WTC11 (cell line): Measurements from ENCODE around the gene DHTKD1. TPM values are rescaled to one million over a fixed set of nuclear protein-coding genes. Genes with fewer than 3 reads are reported as not detected.

Source experiments
- ATAC-seq: fragments of 200-7000 bp; cut with Tn5 transposase; 2 replicates; pipeline ENCODE4 v1.10.0; 2021; ENCODE audit warnings: mild to moderate bottlenecking, moderate library complexity
- CTCF ChIA-PET: fragments of 300-600 bp; sonication (Branson Sonifier 250); formaldehyde crosslinking; loops from one replicate; lab custom pipeline; 2021; ENCODE audit warnings: antibody characterized with exemption; lab: Charles Lee
- POLR2A ChIA-PET: fragments of 350-600 bp; sonication (Branson Sonifier 250); formaldehyde crosslinking; loops from one replicate; lab custom pipeline; 2021; ENCODE audit warnings: antibody characterized with exemption; lab: Charles Lee
- DNase-seq: peaks from one replicate; pipeline ENCODE4 v3.0.0; 2021; ENCODE audit warnings: low spot score
- H3K27ac Mint-ChIP-seq: 2 replicates; pipeline ENCODE4 v1.8.0; 2021; ENCODE audit warnings: mixed read lengths
- H3K27me3 Mint-ChIP-seq: 2 replicates; pipeline ENCODE4 v1.8.0; 2021; ENCODE audit warnings: low read depth, mild to moderate bottlenecking, moderate library complexity, mixed read lengths
- H3K36me3 Mint-ChIP-seq: 2 replicates; pipeline ENCODE4 v1.8.0; 2021; ENCODE audit warnings: mixed read lengths
- H3K4me1 Mint-ChIP-seq: 2 replicates; pipeline ENCODE4 v1.8.0; 2022; ENCODE audit warnings: mixed read lengths
- H3K4me3 Mint-ChIP-seq: 2 replicates; pipeline ENCODE4 v1.8.0; 2021; ENCODE audit warnings: mild to moderate bottlenecking, moderate library complexity, mixed read lengths
- H3K9me3 Mint-ChIP-seq: 2 replicates; pipeline ENCODE4 v1.8.0; 2021; ENCODE audit warnings: mixed read lengths
- CBFB ChIP-seq: sonication (generic); formaldehyde crosslinking; IDR thresholded peaks from 2 replicates; pipeline ENCODE4 v1.8.1; 2022; ENCODE audit warnings: mild to moderate bottlenecking, low read depth, missing genetic modification reagents
- E2F1 ChIP-seq: sonication (generic); formaldehyde crosslinking; IDR thresholded peaks from 2 replicates; pipeline ENCODE4 v1.8.0; 2022; ENCODE audit warnings: mild to moderate bottlenecking, missing genetic modification reagents
- EMX1 ChIP-seq: fragments of 250-450 bp; sonication (Bioruptor Pico); IDR thresholded peaks from 2 replicates; pipeline ENCODE4 v1.8.0; 2021; ENCODE audit warnings: mild to moderate bottlenecking
- FOXJ3 ChIP-seq: sonication (generic); formaldehyde crosslinking; IDR thresholded peaks from 2 replicates; pipeline ENCODE4 v1.9.0; 2021; ENCODE audit warnings: missing genetic modification reagents, mild to moderate bottlenecking, borderline replicate concordance
- HMGXB4 ChIP-seq: sonication (generic); formaldehyde crosslinking; IDR thresholded peaks from 2 replicates; pipeline ENCODE4 v1.8.1; 2023; ENCODE audit warnings: mild to moderate bottlenecking, moderate library complexity, missing genetic modification reagents
- IRF1 ChIP-seq: sonication (generic); formaldehyde crosslinking; IDR thresholded peaks from 2 replicates; pipeline ENCODE4 v1.8.0; 2023; ENCODE audit warnings: missing genetic modification reagents
- IRF2 ChIP-seq: sonication (generic); formaldehyde crosslinking; IDR thresholded peaks from 2 replicates; pipeline ENCODE4 v1.8.0; 2022; ENCODE audit warnings: low read depth, missing genetic modification reagents, borderline replicate concordance
- MXD4 ChIP-seq: fragments of 250-450 bp; sonication (Bioruptor Pico); IDR thresholded peaks from 2 replicates; pipeline ENCODE4 v1.8.0; 2021; ENCODE audit warnings: mild to moderate bottlenecking, moderate library complexity, borderline replicate concordance
- NR1H2 ChIP-seq: sonication (generic); formaldehyde crosslinking; IDR thresholded peaks from 2 replicates; pipeline ENCODE4 v1.9.0; 2021; ENCODE audit warnings: mild to moderate bottlenecking, moderate library complexity, missing genetic modification reagents
- NR2C2 ChIP-seq: sonication (generic); formaldehyde crosslinking; IDR thresholded peaks from 2 replicates; pipeline ENCODE4 v1.8.0; 2022; ENCODE audit warnings: mild to moderate bottlenecking, missing genetic modification reagents
- OVOL2 ChIP-seq: fragments of 250-450 bp; sonication (Bioruptor Pico); IDR thresholded peaks from 2 replicates; pipeline ENCODE4 v1.9.0; 2021; ENCODE audit warnings: mild to moderate bottlenecking, borderline replicate concordance
- RELA ChIP-seq: sonication (generic); formaldehyde crosslinking; IDR thresholded peaks from 2 replicates; pipeline ENCODE4 v1.8.1; 2022; ENCODE audit warnings: missing genetic modification reagents, mild to moderate bottlenecking, borderline replicate concordance
- ZNF121 ChIP-seq: sonication (generic); formaldehyde crosslinking; IDR thresholded peaks from 2 replicates; pipeline ENCODE4 v1.8.0; 2023; ENCODE audit warnings: missing genetic modification reagents
- ZNF138 ChIP-seq: sonication (generic); formaldehyde crosslinking; conservative IDR thresholded peaks from 2 replicates; pipeline ENCODE4 v1.8.1; 2022; ENCODE audit warnings: mild to moderate bottlenecking, moderate library complexity, missing genetic modification reagents
- total RNA-seq: library from RNA; stranded (reverse); gene quantifications from 3 replicates; pipeline ENCODE4 v1.2.3, GENCODE V29; 2021
- TF ChIP-seq, protein P1 (sequence below): sonication (generic); formaldehyde crosslinking; conservative IDR thresholded peaks from 2 replicates; pipeline ENCODE4 v1.8.1; 2022; ENCODE audit warnings: mild to moderate bottlenecking, missing genetic modification reagents
- TF ChIP-seq, protein P2 (sequence below): sonication (generic); formaldehyde crosslinking; IDR thresholded peaks from 2 replicates; pipeline ENCODE4 v1.8.1; 2022; ENCODE audit warnings: missing genetic modification reagents, borderline replicate concordance
- TF ChIP-seq, protein P3 (sequence below): fragments of 250-450 bp; sonication (Bioruptor Pico); IDR thresholded peaks from 2 replicates; pipeline ENCODE4 v2.1.2; 2022; ENCODE audit warnings: mild to moderate bottlenecking, moderate library complexity
- TF ChIP-seq, protein P4 (sequence below): sonication (generic); formaldehyde crosslinking; IDR thresholded peaks from 2 replicates; pipeline ENCODE4 v1.8.1; 2022; ENCODE audit warnings: mild to moderate bottlenecking, moderate library complexity, missing genetic modification reagents
- TF ChIP-seq, protein P5 (sequence below): fragments of 250-450 bp; sonication (Bioruptor Pico); IDR thresholded peaks from 2 replicates; pipeline ENCODE4 v1.8.0; 2021; ENCODE audit warnings: mild to moderate bottlenecking
- TF ChIP-seq, protein P6 (sequence below): sonication (generic); formaldehyde crosslinking; IDR thresholded peaks from 2 replicates; pipeline ENCODE4 v1.8.1; 2023; ENCODE audit warnings: mild to moderate bottlenecking, missing genetic modification reagents, moderate library complexity
- TF ChIP-seq, protein P7 (sequence below): sonication (generic); formaldehyde crosslinking; IDR thresholded peaks from 2 replicates; pipeline ENCODE4 v1.8.0; 2022; ENCODE audit warnings: missing genetic modification reagents

The DHTKD1 gene
- total RNA-seq, 1 experiment from 2014 or later, result 57.9 TPM

DNA sequence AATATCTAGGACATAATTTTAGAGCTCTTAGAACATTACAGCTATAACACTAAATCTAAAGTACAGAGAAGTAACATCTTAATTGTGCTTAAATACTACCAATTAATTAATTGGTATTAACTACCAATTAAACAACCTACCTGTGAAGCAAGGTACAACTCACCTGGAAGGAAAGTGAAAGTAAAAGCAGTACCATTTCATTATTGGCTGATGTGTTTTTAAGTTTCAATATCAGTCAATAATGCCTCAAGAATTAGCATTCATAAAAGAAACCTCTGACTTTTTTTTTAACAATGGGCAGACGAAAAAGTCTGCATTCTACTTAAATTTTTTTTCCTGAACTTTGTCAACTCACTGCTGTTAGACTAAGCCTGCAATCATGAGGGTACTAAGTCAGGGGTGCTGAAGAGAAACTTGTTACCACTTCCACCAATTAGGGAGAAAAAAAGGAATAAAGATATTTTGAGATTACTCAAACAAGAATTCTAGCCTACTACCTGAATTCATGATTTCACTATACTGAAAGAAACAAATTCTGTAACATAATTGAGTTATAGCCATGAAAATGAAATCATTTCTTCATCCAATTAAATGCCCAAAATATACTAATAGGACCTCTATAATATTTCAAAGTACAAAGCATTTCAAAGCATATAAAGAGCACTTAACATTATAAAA is 46.0 kb upstream of the DHTKD1 start:
- TF ChIP-seq OVOL2 (CRISPR knock-in tag) (no peak), MXD4 (CRISPR knock-in tag) (no peak), NR1H2 (CRISPR knock-in tag) (no peak), NR2C2 (no peak), IRF1 (CRISPR knock-in tag) (no peak), IRF2 (no peak), FOXJ3 (no peak), E2F1 (no peak), CBFB (CRISPR knock-in tag) (no peak), RELA (CRISPR knock-in tag) (no peak), HMGXB4 (CRISPR knock-in tag) (no peak), ZNF138 (CRISPR knock-in tag) (no peak)
- TF ChIP-seq, protein P1, sequence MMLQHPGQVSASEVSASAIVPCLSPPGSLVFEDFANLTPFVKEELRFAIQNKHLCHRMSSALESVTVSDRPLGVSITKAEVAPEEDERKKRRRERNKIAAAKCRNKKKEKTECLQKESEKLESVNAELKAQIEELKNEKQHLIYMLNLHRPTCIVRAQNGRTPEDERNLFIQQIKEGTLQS (CRISPR knock-in tag), result no peak
- TF ChIP-seq, protein P2, sequence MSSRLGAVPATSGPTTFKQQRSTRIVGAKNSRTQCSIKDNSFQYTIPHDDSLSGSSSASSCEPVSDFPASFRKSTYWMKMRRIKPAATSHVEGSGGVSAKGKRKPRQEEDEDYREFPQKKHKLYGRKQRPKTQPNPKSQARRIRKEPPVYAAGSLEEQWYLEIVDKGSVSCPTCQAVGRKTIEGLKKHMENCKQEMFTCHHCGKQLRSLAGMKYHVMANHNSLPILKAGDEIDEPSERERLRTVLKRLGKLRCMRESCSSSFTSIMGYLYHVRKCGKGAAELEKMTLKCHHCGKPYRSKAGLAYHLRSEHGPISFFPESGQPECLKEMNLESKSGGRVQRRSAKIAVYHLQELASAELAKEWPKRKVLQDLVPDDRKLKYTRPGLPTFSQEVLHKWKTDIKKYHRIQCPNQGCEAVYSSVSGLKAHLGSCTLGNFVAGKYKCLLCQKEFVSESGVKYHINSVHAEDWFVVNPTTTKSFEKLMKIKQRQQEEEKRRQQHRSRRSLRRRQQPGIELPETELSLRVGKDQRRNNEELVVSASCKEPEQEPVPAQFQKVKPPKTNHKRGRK, result no peak
- TF ChIP-seq, protein P3, sequence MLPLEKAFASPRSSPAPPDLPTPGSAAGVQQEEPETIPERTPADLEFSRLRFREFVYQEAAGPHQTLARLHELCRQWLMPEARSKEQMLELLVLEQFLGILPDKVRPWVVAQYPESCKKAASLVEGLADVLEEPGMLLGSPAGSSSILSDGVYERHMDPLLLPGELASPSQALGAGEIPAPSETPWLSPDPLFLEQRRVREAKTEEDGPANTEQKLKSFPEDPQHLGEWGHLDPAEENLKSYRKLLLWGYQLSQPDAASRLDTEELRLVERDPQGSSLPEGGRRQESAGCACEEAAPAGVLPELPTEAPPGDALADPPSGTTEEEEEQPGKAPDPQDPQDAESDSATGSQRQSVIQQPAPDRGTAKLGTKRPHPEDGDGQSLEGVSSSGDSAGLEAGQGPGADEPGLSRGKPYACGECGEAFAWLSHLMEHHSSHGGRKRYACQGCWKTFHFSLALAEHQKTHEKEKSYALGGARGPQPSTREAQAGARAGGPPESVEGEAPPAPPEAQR (CRISPR knock-in tag), result no peak
- TF ChIP-seq, protein P4, sequence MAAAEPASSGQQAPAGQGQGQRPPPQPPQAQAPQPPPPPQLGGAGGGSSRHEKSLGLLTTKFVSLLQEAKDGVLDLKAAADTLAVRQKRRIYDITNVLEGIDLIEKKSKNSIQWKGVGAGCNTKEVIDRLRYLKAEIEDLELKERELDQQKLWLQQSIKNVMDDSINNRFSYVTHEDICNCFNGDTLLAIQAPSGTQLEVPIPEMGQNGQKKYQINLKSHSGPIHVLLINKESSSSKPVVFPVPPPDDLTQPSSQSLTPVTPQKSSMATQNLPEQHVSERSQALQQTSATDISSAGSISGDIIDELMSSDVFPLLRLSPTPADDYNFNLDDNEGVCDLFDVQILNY, result no peak
- TF ChIP-seq, all 79 proteins: peak for 0
- Mint-ChIP-seq H3K27me3 (no peaks in the 10 kb centered on the region), H3K27ac (no peak overlapping the region), H3K4me3 (no peak overlapping the region), H3K9me3 (no peaks in the 10 kb centered on the region), H3K36me3 (peaks cover 12% of the 10 kb centered on the region), H3K4me1 (no peaks in the 10 kb centered on the region)
- DNase-seq (no peak), ATAC-seq (no peak)
- CTCF ChIA-PET, result interaction anchor here (1.0 kb wide), 1 partner anchor 240 kb away, joined by 3 read pairs; no protein-coding TSS in a partner anchor
- POLR2A ChIA-PET, result no interaction called here

GRCh38 chr10:12025591-12025990 is 43.2 kb upstream of the DHTKD1 start:
- CTCF ChIA-PET, result interaction anchor here (1.3 kb wide), 1 partner anchor 105 kb away, joined by 3 read pairs; no protein-coding TSS in a partner anchor
- H3K36me3 Mint-ChIP-seq, result peaks cover 27% of the 10 kb centered on the region
- TF ChIP-seq MXD4 (CRISPR knock-in tag) (no peak), EMX1 (CRISPR knock-in tag) (no peak), NR2C2 (no peak), ZNF121 (CRISPR knock-in tag) (no peak)
- TF ChIP-seq, protein P5, sequence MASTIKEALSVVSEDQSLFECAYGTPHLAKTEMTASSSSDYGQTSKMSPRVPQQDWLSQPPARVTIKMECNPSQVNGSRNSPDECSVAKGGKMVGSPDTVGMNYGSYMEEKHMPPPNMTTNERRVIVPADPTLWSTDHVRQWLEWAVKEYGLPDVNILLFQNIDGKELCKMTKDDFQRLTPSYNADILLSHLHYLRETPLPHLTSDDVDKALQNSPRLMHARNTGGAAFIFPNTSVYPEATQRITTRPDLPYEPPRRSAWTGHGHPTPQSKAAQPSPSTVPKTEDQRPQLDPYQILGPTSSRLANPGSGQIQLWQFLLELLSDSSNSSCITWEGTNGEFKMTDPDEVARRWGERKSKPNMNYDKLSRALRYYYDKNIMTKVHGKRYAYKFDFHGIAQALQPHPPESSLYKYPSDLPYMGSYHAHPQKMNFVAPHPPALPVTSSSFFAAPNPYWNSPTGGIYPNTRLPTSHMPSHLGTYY (CRISPR knock-in tag), result no peak
- TF ChIP-seq, protein P6, sequence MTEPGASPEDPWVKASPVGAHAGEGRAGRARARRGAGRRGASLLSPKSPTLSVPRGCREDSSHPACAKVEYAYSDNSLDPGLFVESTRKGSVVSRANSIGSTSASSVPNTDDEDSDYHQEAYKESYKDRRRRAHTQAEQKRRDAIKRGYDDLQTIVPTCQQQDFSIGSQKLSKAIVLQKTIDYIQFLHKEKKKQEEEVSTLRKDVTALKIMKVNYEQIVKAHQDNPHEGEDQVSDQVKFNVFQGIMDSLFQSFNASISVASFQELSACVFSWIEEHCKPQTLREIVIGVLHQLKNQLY, result no peak
- TF ChIP-seq, protein P7, sequence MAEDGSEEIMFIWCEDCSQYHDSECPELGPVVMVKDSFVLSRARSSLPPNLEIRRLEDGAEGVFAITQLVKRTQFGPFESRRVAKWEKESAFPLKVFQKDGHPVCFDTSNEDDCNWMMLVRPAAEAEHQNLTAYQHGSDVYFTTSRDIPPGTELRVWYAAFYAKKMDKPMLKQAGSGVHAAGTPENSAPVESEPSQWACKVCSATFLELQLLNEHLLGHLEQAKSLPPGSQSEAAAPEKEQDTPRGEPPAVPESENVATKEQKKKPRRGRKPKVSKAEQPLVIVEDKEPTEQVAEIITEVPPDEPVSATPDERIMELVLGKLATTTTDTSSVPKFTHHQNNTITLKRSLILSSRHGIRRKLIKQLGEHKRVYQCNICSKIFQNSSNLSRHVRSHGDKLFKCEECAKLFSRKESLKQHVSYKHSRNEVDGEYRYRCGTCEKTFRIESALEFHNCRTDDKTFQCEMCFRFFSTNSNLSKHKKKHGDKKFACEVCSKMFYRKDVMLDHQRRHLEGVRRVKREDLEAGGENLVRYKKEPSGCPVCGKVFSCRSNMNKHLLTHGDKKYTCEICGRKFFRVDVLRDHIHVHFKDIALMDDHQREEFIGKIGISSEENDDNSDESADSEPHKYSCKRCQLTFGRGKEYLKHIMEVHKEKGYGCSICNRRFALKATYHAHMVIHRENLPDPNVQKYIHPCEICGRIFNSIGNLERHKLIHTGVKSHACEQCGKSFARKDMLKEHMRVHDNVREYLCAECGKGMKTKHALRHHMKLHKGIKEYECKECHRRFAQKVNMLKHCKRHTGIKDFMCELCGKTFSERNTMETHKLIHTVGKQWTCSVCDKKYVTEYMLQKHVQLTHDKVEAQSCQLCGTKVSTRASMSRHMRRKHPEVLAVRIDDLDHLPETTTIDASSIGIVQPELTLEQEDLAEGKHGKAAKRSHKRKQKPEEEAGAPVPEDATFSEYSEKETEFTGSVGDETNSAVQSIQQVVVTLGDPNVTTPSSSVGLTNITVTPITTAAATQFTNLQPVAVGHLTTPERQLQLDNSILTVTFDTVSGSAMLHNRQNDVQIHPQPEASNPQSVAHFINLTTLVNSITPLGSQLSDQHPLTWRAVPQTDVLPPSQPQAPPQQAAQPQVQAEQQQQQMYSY (CRISPR knock-in tag), result no peak

More at GRCh38 chr10:12025591-12025990, 43.2 kb upstream of the DHTKD1 start:
- Mint-ChIP-seq H3K4me1 (peaks cover 11% of the 10 kb centered on the region), H3K27me3 (no peaks in the 10 kb centered on the region), H3K4me3 (no peak overlapping the region), H3K27ac (no peak overlapping the region), H3K9me3 (no peaks in the 10 kb centered on the region)
- ATAC-seq (no peak), DNase-seq (no peak)
- POLR2A ChIA-PET, result no interaction called here
